Measurements from ENCODE around the gene NAA40.
"Not testable (repeated sequence)": the region's sequence is repeated elsewhere in the genome, so short reads cannot be mapped to it uniquely, and the experiment has no call there.

The NAA40 gene

DNA sequence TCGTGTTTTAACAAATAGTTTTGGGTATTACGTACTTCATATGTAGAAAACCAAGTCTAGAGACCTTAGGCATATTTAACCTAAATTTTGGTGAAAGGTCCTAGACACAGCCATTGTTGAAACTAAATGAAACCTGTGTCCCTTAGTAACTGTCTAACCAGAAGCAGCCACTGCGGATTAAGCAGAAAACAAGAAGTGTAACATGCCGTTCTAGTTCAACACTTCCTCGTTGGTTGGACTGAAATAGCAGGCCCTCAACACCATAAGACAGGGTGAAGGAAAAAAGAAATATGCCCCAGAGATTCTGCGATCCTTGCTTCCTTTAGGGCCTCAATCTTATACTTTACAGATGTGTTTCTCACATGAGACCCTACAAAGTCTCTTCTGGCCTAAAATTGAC, 2.0 kb downstream of the NAA40 start:
- no peak for DNase-seq

DNA sequence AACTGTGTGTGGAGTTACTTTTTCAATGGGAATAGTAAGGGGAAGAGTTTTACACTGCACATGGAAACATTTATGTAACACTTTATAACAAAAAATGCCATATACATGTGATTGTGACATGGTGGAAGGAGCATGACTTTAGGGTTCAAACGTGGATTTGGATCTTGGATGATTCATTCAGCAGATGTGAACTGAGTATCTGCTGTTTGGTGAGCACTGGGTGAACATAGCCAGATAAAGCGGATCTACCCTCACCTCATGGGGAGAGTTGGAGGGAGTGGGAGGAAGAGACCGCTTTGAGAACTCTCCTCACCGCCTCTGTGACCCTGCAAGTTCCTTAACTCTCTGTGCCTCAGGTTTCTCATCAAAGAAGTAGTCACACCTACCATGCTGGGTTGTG, 3.1 kb downstream of the NAA40 start:
- DNase-seq, result no peak

DNA sequence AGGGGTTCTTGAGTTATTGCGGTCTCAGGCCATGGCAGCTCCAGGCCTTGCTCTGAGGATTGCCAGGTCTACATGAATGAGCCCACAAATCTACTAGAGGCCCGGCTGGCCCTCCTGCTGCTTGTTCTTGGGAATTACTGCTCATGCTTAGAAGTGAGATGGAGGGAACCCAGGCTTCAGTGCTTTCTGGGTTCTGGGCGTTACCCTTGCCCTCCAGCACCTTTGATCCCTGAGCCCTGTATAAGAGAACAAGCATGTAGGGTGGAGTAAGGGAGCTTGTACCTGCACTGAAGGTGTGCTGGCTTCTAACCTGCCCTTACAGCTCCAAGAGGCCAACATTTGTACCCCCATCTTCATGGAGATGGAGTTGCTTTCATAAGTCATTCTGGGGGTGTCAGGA, 4.0 kb downstream of the NAA40 start:
- DNase-seq, result no peak

DNA sequence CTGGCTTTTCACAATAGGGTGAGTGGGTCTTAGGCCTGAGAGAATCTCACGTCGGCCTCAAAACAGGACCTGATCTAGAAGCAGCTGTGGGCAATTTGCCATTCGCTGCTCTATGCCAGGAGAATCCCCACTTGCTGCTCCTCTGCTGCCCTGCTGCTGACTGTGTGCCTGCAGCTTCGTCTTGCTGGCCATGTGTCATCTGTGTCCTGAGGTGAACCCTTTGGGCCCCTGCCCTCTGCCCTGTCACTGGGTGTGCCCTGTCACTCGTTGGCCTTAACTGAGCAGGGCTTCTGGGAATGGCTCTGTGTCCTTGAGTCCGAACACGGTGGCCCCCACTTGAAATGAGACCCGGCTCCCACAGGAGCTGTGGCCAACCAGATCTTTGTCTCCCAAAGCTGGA, 6.2 kb downstream of the NAA40 start:
- DNase-seq, result no peak

DNA sequence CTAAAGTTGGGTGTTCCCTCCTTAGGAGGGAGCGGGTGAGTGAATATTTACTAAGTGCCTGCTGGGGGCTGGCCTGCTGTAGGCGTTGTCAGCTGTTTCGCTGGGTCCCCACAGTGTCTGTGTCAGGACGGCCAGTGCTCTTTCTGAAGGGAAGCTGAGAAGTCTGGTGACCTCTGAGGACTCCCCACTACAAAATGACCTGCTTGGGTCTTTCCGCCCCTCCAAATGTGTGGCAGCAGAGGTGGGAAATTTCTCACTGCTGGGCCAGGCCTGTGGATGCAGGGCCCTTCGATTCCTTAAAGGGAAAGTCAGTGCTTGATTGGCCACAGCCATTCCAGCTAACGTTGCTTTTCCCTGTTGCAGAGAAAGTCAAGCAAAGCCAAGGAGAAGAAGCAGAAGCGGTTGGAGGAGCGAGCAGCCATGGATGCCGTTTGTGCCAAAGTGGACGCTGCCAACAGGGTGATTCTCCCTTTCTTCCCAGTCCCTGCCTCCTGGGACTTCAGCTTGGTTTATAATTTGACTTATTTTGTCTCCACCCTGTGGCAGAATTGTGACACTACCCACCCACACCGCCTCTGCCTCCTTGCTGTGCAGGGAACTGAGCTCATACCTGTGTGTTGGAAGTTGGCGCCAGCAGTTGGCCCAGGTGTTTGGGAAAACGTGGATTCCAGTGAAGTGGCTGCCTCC, 6.8 kb downstream of the NAA40 start:
- DNase-seq, result peak; percentile 57

DNA sequence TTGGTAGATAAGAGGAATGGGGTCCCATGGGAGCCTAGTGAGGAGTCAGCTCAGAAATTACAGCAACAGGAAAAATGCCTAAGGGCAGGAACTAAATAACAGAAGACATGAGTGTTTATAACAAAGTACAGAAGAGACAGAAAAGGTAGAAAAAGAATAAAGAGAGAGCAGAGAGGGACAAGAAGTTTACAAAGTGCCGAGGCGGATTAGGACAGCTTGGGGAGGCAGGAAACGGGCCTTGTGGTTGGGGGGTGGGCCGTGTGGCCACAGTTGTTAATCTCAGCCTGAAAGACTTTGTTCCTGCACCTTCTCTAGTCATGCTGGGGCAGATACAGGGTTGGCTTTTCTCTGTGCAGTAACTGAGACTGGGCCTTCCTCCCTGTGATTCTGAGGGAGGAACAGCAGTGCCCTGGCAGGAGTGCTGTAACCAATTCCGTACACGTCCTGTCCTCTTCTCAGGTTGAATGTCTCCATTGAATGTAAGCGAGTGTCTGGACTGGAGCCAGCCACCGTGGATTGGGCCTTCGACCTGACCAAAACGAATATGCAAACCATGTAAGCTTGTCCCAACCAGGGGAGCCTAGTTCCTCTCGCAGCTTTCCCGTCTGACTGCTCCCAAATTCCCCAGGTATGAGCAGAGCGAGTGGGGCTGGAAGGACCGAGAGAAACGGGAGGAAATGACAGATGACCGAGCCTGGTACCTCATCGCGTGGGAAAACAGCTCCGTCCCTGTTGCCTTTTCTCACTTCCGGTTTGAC, 13.2 kb downstream of the NAA40 start:
- no peak for DNase-seq

DNA sequence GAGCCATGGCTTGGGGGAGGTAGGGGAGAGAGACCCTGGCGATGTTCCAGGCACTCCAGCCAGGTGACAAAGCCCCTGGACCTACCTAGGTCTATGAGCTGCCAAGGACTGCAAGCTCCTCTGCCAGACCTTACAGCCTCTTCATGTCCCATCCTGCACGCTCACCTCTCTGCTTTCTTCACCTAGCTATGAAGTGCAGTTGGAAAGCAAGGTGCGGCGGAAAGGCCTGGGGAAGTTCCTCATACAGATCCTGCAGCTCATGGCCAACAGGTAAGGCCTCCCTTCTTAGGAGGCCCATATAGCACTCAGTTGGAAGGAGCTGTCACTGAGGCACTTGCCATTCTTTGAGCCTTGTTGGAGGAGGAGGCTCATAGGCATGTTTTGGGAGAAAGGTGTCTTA, 13.8 kb downstream of the NAA40 start:
- DNase-seq, result no peak

DNA sequence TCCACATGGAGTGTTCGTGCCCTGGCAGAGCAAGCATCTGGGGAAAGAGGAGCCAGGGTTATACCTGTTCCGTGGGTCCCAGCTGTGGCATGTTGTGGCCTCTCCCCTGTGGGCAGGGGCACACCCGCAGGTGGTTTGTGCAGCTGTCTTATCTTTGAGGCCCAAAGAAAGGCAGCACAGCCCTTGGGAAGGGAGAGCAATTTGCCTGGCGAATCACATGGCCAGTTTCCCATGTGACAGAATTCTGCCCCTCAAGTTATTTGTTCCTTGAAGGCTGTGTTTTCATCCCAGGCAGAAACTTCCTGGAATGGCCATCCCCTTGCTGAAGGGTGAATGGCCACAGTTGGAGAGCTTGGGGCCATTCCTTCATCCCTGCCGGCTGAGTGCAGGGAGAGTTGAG, 19.2 kb downstream of the NAA40 start:
- no peak for DNase-seq

DNA sequence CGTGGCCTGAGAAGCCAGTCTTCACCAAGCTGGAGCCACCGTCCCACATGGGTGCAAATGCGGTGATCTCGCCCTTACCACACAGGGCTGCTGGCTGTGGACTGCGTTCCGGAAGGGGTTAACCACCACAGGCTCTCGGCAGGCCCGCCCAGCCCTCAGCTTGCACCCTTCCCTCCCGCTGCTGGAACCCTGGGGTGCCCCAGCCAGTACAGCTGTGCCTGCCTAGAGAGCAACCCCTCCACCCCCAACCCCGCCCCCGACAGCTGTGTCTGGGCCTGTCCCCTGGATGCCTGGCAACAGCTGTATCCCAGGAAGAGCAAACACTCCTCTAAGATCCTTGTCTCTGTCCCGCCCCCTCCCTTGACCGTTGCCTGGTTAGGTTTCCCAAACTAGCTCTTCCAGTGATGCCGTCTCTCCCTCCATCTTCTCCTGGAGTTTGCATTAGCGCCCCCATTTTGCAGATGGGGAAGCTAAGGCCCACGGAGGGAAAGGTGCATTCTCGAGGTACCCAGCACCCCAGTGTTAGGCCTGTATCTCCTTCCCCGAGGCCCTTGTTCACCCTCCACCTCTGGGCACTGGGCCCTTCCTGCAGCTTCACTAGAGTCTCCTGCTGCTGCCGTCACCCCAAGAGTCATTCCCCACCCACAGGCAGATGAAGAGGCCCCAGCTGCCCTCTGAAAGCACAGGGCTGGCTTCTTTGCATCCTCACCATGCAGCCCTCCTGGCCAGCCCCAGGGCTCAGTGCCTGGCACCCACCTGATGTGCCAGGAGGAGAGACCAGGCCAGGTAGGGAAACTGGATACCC, 23.0 kb downstream of the NAA40 start:
- peak; percentile 64 for DNase-seq

DNA sequence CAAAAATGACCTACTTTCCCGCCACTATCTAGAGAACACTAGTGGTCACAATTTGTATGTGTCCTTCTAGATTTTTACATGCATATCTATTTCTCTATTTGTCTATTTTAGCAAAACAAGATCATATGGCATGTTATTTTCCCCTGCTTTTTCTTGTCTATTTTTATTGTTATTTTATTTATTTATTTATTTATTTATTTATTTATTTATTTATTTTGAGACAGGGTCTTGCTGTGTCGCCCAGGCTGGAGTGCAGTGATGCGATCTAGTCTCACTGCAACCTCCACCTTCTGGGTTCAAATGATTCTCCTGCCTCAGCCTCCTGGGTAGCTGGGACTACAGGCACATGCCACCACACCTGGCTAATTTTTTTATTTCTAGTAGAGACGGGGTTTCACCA, 25.1 kb downstream of the NAA40 start:
- not testable (repeated sequence) for DNase-seq

DNA sequence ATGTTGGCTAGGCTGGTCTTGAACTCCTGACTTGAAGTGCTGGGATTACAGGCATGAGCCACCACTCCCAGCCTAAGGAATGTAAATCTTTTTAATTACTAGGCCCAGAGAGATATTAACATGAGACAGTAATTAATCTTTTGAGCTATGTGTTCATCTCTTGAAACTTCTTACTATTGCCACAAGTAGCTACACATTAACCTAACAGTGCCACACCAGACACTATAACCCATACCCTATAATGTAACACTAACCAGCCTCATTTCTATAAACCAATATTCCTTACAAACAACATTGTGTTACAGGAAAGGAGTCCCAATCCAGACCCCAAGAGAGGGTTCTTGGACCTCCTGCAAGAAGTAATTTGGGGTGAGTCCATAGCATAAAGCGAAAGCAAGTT, 27.6 kb downstream of the NAA40 start:
- no peak for DNase-seq

DNA sequence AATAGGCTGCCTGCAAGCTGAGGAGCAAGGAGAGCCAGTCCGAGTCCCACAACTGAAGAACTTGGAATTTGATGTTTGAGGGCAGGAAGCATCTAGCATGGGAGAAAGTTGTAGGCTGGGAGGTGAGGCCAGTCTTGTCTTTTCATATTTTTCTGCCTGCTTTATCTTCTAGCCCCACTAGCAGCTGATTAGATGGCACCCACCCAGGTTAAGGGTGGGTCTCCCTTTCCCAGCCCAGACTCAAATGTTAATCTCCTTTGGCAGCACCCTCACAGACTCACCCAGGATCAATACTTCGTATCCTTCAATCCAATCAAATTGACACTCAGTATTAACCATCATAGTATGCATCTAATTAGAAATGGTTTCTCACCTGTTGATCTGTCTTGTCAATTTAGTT, 30.7 kb downstream of the NAA40 start:
- no peak for DNase-seq

DNA sequence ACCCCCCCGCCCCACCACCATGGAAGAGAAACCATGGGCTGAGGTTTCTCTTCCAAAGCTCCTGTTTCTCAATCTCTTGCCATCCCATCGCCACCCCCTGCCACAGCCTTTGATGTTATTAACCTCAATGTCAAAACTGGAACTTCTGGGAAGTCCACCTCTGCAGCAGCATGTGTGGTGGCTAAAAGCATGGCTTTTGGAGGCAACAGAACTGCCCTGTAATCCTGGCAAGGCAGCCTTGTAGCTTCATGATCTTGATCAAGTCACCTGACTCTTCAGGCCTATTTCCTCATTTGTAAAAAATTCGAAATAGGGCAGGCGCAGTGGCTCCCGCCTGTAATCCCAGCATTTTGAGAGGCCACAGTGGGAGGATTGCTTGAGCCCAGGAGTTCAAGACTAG, 32.1 kb downstream of the NAA40 start:
- no peak for DNase-seq

DNA sequence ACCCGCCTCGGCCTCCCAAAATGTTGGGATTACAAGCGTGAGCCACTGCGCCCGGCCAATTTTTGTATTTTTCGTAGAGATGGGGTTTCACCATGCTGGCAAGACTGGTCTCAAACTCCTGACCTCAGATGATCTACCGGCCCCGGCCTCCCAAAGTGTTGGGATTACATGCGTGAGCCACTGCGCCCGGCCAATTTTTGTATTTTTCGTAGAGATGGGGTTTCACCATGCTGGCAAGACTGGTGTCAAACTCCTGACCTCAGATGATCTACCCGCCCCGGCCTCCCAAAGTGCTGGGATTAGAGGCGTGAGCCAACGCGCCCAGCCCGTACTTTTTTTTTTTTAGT, 35.1 kb downstream of the NAA40 start:
- DNase-seq, result not testable (repeated sequence)

DNA sequence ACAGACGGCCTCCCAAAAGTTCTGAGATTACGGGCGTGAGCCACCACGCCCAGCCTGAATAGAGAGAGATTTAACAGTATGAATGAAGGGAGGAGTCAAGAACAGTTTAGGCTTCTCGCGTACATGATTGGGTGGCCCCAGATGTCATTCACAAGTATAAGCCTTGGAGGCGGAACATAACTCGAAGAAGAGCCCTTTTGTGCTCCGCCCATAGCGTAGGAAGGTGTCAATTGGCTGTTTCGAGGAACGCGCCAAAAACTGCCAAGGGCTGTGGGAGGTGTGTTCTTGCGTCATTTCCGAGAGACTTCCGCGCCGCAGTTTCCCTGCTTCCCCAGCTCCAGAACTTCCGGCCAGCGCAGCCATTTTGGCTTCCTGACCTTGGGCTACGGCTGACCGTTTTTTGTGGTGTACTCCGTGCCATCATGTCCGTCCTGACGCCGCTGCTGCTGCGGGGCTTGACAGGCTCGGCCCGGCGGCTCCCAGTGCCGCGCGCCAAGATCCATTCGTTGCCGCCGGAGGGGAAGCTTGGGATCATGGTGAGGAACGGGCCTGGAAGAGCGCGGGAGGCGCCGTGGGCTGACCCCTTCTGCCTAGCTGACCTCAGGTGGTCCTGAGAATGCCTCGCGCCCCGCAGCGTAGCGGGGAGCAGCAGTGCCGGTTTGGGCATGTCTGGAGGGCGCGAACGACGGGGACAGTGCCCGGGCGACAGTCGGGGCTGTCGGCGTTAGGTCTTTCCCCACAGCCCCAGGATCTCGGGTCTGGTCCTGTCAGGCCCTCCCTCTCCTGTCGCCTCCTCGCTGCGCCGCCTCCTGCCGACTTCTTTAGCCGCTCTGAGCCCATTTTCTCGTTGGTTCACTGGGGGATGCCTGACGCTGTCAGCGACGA, 35.7 kb downstream of the NAA40 start, which contains the start of gene COX8A:
Gene COX8A (plus strand): TSS at position 362 of the 885 bp plus-strand sequence. CDS start 61 bp downstream, at position 423.
- peak; percentile 100 for DNase-seq

DNA sequence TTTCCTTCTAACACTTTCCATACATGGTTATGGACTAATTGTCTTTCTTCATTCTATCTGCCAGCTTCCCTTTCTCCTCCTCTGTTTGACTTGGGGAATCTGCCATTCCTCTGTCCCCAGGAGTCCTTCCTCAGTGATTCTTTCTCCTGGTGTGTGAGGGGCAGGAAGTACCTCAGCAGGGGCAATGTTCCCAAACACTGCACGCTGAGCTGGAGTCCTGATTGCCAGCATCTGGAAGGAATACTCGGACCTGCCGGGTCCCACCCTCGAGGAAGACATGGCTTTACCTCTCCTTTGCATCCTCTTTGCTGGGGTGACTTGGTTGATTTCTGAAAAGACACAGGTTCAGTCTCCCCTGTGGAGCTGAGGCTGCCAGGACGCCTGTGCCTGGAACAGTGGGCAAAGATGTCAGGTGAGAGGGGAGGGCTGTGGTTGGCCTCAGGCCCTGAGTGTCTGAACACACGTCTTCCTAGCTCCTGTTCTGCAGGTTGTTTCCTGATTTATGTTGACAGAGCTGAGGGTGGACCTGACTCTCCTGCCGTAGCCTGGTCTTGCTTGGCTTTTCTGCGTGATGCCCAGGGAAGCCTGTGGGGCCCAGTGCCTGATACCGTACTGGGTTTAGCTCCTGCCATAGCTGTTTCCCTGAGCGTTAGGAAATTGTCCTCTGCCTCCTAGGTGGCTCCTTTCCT, 39.9 kb downstream of the NAA40 start:
- DNase-seq, result no peak

DNA sequence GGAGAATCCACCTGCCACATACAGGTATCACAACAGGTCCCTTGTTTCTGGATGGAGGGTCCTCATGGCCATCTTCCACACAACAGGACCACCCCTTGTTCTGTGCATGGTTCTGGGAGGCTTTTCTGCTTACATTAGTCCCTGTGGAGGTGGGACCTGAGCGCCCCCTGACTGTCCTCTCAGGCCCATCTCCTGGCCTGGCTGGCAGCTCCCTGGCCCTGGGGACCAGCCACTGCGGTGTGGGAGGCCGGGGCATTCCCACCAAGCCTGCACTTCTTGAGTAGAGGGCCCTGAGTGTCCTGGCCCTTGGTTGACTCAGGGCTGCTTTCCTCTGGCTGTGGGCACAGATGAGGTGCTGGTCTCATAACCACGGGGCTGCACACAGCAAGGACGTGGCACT, 40.6 kb downstream of the NAA40 start:
- DNase-seq, result no peak

DNA sequence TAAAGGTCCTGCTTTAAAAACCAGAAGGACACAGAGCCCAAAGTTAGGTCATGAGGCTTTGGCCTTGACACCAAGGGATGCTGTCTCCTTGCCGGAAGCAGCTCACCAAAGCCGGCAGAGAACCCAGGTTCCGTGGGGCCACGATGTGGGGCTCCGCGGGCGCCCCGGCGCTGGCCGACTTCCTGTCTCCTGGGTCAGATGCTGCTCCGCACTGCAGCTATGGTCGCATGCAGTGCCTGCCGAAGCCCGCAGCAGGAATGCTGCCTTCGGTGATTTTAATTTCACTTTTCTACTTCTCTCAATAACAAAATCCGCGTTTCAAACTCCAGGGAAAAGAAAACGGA, 47.0 kb downstream of the NAA40 start:
- no peak for DNase-seq

DNA sequence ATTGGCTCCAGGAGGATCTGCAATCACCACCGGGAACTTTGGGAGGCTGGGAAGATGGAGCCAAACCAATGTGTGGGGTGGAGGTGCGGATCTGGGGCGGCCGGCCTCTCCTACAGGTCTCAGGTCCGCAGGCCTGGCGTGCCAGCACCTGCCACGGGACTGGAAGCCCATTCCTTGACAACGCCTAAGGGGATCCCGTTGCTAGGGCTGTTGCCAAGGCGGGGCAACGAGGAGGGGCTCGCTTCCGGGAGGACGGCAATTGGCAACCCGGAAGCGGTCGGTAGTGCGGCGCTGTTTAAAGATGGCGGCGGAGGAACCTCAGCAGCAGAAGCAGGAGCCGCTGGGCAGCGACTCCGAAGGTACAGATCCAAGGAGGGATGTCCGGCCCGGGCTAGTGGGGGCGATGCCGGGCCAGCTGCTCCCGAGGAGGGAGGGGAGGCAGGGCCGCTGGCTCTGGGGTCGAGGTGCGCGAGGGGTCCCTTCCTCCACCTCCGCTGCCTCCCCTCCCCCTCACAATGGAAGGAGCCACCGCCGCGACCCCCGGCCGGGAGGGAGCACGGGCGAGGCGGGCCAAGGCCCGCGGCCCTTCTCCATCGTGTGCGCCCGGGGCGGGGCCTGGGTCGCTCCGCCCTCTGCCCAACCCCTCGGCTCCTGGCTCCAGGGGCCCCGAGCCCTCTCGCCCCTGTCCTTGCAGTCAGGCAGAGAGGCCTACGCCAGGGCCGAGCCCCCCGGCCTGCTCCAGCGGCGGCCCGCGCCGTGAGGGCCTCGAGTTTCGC, 47.5 kb downstream of the NAA40 start, which contains the start of gene OTUB1:
Gene OTUB1 (plus strand): TSS at position 283 of the 776 bp plus-strand sequence. CDS start 19 bp downstream, at position 302.
- peak; percentile 96 for DNase-seq

DNA sequence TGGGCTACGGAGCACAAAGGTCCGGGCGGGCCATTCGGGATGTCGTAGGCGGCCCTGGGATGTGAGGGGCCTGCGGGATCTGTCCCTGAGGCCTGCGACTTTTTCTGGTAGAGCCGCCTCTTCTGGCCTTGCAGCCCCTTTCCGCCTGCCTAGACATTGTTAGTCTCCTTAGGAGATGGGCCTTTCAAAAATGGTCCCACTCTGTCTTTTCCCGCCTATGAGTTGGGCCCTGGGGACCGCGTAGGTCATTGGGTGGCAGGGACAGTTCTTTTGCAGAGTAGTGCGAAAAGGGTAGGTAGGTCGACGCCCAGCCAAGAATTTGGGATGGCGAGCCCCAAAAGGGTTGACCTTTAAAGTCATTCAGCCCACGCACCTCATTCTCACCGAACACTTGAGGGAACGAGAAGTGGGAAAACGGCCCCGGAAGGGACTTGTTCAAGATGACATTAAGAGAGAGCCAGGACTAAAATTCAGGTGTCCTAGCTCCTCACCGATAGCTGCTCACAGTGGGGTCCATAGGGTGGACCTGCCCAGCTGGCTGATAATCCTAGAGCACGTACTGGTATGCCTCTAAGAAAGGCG, 48.2 kb downstream of the NAA40 start:
- DNase-seq, result no peak

DNA sequence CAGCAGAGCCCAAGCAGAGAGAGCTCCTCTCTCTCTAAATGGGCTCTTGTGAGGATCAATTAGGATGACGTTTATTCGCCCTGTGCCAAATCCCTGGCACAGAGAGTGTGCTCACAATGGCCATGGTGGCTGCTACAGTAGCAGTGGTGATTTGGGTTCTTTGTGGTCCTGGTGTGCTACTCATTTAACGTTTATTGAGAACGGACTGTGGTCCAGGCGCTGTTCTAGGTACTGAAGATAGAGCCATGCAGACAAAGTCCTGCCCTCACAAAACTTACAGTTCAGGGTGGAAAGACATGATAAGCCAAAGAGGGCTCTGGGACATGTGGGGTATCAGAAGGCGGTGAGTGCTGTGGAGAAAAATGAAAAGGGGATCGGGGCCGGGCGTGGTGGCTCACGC, 52.8 kb downstream of the NAA40 start:
- no peak for DNase-seq

All from NCI-H1105 (cell line).